K562 (cell line): Measurements from ENCODE around the gene RNF224. TPM values are rescaled to one million over a fixed set of nuclear protein-coding genes. Genes with fewer than 3 reads are reported as not detected.

Source experiments
- CREB3L1 ChIP-seq: fragments of 450-650 bp; IDR thresholded peaks from 2 replicates; pipeline ENCODE4 v1.6.1; 2014; ENCODE audit warnings: low read depth, mild to moderate bottlenecking, moderate library complexity, borderline replicate concordance
- CREBBP ChIP-seq: IDR thresholded peaks from one replicate; pipeline ENCODE4 v1.6.1; 2012; ENCODE audit warnings: low read depth, mild to moderate bottlenecking, control low read depth, inconsistent platforms, low read length
- E2F8 ChIP-seq: fragments of 450-650 bp; IDR thresholded peaks from 2 replicates; pipeline ENCODE4 v1.7.1; 2018; ENCODE audit warnings: mild to moderate bottlenecking, low read depth; ENCODE audit not compliant: partially characterized antibody
- FOXP1 ChIP-seq: sonication (generic); formaldehyde crosslinking; IDR thresholded peaks from 2 replicates; pipeline ENCODE4 v1.8.0; 2022; ENCODE audit warnings: mild to moderate bottlenecking, missing genetic modification reagents
- GTF2B ChIP-seq: IDR thresholded peaks from 2 replicates; pipeline ENCODE4 v1.6.1; 2011; ENCODE audit not compliant: insufficient read length; ENCODE audit errors: extremely low read depth
- KHSRP ChIP-seq: fragments of 450-650 bp; IDR thresholded peaks from 2 replicates; pipeline ENCODE4 v1.6.1; 2017
- NFATC3 ChIP-seq: fragments of 450-650 bp; IDR thresholded peaks from 2 replicates; pipeline ENCODE4 v1.6.1; 2017; ENCODE audit warnings: mild to moderate bottlenecking
- NUFIP1 ChIP-seq: fragments of 450-650 bp; IDR thresholded peaks from 2 replicates; pipeline ENCODE4 v1.6.1; 2018; ENCODE audit not compliant: partially characterized antibody
- SMAD2 ChIP-seq: fragments of 150-350 bp; IDR thresholded peaks from 2 replicates; pipeline ENCODE4 v1.6.1; 2014; ENCODE audit warnings: low read depth, mild to moderate bottlenecking, low read length
- SOX6 ChIP-seq: fragments of 450-650 bp; IDR thresholded peaks from 2 replicates; pipeline ENCODE4 v1.6.1; 2014; ENCODE audit warnings: mild to moderate bottlenecking
- ZNF639 ChIP-seq, 2 experiments: fragments of 200-800 bp in 1 of 2; sonication (Bioruptor generic) in 1 of 2; sonication (generic) in 1 of 2; formaldehyde crosslinking in 1 of 2; IDR thresholded peaks in 1 of 2; conservative IDR thresholded peaks in 1 of 2; 2 replicates each; pipeline versions ENCODE4 v1.5.0 to v1.6.1; 2016 to 2020; ENCODE audit warnings: missing compliant biosample characterization in 1 of 2, missing genetic modification characterization in 1 of 2, missing genetic modification reagents in 1 of 2
- polyA plus RNA-seq, 8 experiments: library from polyadenylated mRNA; depleted of rRNA in 4 of 8; stranded (reverse) in 5 of 8; unstranded in 3 of 8; fragments of >200 nt; fragmentation: Nextera tagmentation in 2 of 8; fragmentation: Illumina TruSeq in 1 of 8; extraction: Ambion mirVana in 2 of 8; extraction: Trizol in 1 of 8; gene quantifications; 2 replicates each; pipeline versions ENCODE4 v1.2.1 to v1.2.3, GENCODE V29; 2011 to 2014; ENCODE audit warnings: inconsistent platforms in 1 of 8, missing spikeins in 1 of 8
- total RNA-seq, 7 experiments: library from RNA; depleted of rRNA in 6 of 7; stranded (reverse); fragments of >200 nt in 6 of 7; fragmentation: Illumina TruSeq in 2 of 7; extraction: Trizol in 2 of 7; gene quantifications; 2 replicates each; pipeline versions ENCODE4 v1.2.1 to v1.2.3, GENCODE V29; 2011 to 2021; ENCODE audit warnings: low replicate concordance in 1 of 7
- TF ChIP-seq, protein P1 (sequence below): sonication (generic); formaldehyde crosslinking; IDR thresholded peaks from 2 replicates; pipeline ENCODE4 v1.8.0; 2022; ENCODE audit warnings: mild to moderate bottlenecking, missing genetic modification reagents
- TF ChIP-seq, protein P2 (sequence below): sonication (generic); formaldehyde crosslinking; IDR thresholded peaks from 2 replicates; pipeline ENCODE4 v1.8.0; 2022; ENCODE audit warnings: mild to moderate bottlenecking, missing genetic modification reagents

Gene RNF224
- total and polyA plus RNA-seq, 9 of the 15 experiments (the other 6 are each of a cell fraction or from before 2014, with no cell fraction given), result not detected

- no peak for TF ChIP-seq CREB3L1
- no peak for TF ChIP-seq SMAD2
- no peak for TF ChIP-seq NFATC3
- no peak for TF ChIP-seq NUFIP1
- TF ChIP-seq, protein P1, sequence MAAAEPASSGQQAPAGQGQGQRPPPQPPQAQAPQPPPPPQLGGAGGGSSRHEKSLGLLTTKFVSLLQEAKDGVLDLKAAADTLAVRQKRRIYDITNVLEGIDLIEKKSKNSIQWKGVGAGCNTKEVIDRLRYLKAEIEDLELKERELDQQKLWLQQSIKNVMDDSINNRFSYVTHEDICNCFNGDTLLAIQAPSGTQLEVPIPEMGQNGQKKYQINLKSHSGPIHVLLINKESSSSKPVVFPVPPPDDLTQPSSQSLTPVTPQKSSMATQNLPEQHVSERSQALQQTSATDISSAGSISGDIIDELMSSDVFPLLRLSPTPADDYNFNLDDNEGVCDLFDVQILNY (CRISPR knock-in tag), result 0 out of 2 replicates have a peak, but pooled peaks have one; percentile 22
- TF ChIP-seq, protein P2, sequence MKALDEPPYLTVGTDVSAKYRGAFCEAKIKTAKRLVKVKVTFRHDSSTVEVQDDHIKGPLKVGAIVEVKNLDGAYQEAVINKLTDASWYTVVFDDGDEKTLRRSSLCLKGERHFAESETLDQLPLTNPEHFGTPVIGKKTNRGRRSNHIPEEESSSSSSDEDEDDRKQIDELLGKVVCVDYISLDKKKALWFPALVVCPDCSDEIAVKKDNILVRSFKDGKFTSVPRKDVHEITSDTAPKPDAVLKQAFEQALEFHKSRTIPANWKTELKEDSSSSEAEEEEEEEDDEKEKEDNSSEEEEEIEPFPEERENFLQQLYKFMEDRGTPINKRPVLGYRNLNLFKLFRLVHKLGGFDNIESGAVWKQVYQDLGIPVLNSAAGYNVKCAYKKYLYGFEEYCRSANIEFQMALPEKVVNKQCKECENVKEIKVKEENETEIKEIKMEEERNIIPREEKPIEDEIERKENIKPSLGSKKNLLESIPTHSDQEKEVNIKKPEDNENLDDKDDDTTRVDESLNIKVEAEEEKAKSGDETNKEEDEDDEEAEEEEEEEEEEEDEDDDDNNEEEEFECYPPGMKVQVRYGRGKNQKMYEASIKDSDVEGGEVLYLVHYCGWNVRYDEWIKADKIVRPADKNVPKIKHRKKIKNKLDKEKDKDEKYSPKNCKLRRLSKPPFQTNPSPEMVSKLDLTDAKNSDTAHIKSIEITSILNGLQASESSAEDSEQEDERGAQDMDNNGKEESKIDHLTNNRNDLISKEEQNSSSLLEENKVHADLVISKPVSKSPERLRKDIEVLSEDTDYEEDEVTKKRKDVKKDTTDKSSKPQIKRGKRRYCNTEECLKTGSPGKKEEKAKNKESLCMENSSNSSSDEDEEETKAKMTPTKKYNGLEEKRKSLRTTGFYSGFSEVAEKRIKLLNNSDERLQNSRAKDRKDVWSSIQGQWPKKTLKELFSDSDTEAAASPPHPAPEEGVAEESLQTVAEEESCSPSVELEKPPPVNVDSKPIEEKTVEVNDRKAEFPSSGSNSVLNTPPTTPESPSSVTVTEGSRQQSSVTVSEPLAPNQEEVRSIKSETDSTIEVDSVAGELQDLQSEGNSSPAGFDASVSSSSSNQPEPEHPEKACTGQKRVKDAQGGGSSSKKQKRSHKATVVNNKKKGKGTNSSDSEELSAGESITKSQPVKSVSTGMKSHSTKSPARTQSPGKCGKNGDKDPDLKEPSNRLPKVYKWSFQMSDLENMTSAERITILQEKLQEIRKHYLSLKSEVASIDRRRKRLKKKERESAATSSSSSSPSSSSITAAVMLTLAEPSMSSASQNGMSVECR (CRISPR knock-in tag), result no peak; the same call in none of the 2 replicates
- TF ChIP-seq GTF2B, result peak; percentile 93
- TF ChIP-seq CREBBP, result no peak
- no peak for TF ChIP-seq E2F8
- 0 out of 4 replicates have a peak, but pooled peaks of 1 of the 2 experiments have one; percentile 2 for TF ChIP-seq ZNF639 (CRISPR knock-in tag; conservative IDR thresholded peaks at IDR 0.05 in 1 of 2, IDR thresholded peaks at IDR 0.05 in 1 of 2)
- peak; percentile 83 for TF ChIP-seq FOXP1 (CRISPR knock-in tag)
- no peak for TF ChIP-seq KHSRP
- no peak; the same call in 1 of the 2 replicates for TF ChIP-seq SOX6
Observed at GRCh38 chr9:137240841-137241489, 13.7 kb downstream of the RNF224 start, which contains the start of gene TUBB4B (continued).
